SK-N-SH (cell line): ENCODE data around the gene PELI1. TPM values are rescaled to one million over a fixed set of nuclear protein-coding genes. Genes with fewer than 3 reads are reported as not detected.
A peak's percentile ranks its signal among the peaks of the same experiment; 100 is the strongest.

Experiments
- CHD2 ChIP-seq: fragments of 150-350 bp; IDR thresholded peaks from 2 replicates; pipeline ENCODE4 v1.6.1; 2018; ENCODE audit warnings: low read length; ENCODE audit not compliant: partially characterized antibody
- CTCF ChIP-seq: fragments of 200-600 bp; sonication (generic); IDR thresholded peaks from 2 replicates; pipeline ENCODE4 v1.6.1; 2017; ENCODE audit warnings: antibody characterized with exemption, mild to moderate bottlenecking, moderate library complexity
- EP300 ChIP-seq, 2 experiments: IDR thresholded peaks; 2 replicates each; pipeline versions ENCODE4 v1.4.0 to v1.6.1; 2012; ENCODE audit warnings: borderline replicate concordance in 1 of 2, low read depth in 1 of 2, low read length in 1 of 2
- FOSL2 ChIP-seq: IDR thresholded peaks from 2 replicates; pipeline ENCODE4 v1.4.0; 2012; ENCODE audit warnings: low read depth, mild to moderate bottlenecking, moderate library complexity, borderline replicate concordance
- JUND ChIP-seq: IDR thresholded peaks from 2 replicates; pipeline ENCODE4 v1.4.0; 2012
- MXI1 ChIP-seq: IDR thresholded peaks from 2 replicates; pipeline ENCODE4 v1.6.1; 2012; ENCODE audit warnings: mild to moderate bottlenecking, low read depth, low read length, improper control_type of control experiment
- NFIC ChIP-seq: IDR thresholded peaks from 2 replicates; pipeline ENCODE4 v1.4.0; 2012; ENCODE audit warnings: borderline replicate concordance
- NRF1 ChIP-seq: IDR thresholded peaks from 2 replicates; pipeline ENCODE4 v1.6.1; 2012; ENCODE audit warnings: low read depth, mild to moderate bottlenecking, low read length
- RAD21 ChIP-seq: IDR thresholded peaks from 2 replicates; pipeline ENCODE4 v1.6.1; 2012; ENCODE audit warnings: mild to moderate bottlenecking, low read length
- RCOR1 ChIP-seq: fragments of 150-350 bp; IDR thresholded peaks from 2 replicates; pipeline ENCODE4 v1.6.1; 2017; ENCODE audit warnings: antibody characterized with exemption, low read length
- RXRA ChIP-seq: IDR thresholded peaks from 2 replicates; pipeline ENCODE4 v1.4.0; 2012; ENCODE audit warnings: low read depth, mild to moderate bottlenecking, borderline replicate concordance
- YY1 ChIP-seq: IDR thresholded peaks from 2 replicates; pipeline ENCODE4 v1.4.0; 2012; ENCODE audit warnings: low read depth, mild to moderate bottlenecking
- ZBTB33 ChIP-seq: IDR thresholded peaks from 2 replicates; pipeline ENCODE4 v1.4.0; 2012; ENCODE audit warnings: low read depth, borderline replicate concordance
- polyA plus RNA-seq, 3 experiments: library from polyadenylated mRNA; depleted of rRNA; stranded (reverse); fragments of >200 nt; gene quantifications; 2 replicates each; pipeline ENCODE4 v1.2.3, GENCODE V29; 2012
- TF ChIP-seq, protein P1 (sequence below): IDR thresholded peaks from 2 replicates; pipeline ENCODE4 v1.4.0; 2012; ENCODE audit warnings: low read depth, borderline replicate concordance
- TF ChIP-seq, protein P2 (sequence below): IDR thresholded peaks from 2 replicates; pipeline ENCODE4 v1.4.0; 2012; ENCODE audit warnings: low read depth

Gene PELI1
- polyA plus RNA-seq, 1 of the 3 experiments (the other 2 are of a cell fraction) = 4.2 TPM

GRCh38 chr2:64052463-64053241 is 91.6 kb downstream of the PELI1 start (continued):
- TF ChIP-seq, protein P1, sequence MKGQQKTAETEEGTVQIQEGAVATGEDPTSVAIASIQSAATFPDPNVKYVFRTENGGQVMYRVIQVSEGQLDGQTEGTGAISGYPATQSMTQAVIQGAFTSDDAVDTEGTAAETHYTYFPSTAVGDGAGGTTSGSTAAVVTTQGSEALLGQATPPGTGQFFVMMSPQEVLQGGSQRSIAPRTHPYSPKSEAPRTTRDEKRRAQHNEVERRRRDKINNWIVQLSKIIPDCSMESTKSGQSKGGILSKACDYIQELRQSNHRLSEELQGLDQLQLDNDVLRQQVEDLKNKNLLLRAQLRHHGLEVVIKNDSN = no peak
- TF ChIP-seq MXI1 (no peak), CTCF (no peak), RCOR1 (0 out of 2 replicates have a peak, but pooled peaks have one; percentile 18), ZBTB33 (no peak), YY1 (no peak), NFIC (peak; percentile 20; the same call in 1 of the 2 replicates), NRF1 (no peak), JUND (no peak), RXRA (no peak), EP300 (IDR thresholded peaks at IDR 0.05; ENCODE audit: borderline replicate concordance in 1 of 2, low read depth in 1 of 2, low read length in 1 of 2) (peak in 1 of 2 experiments; percentile 72; a peak in 2 of 4 replicates), CHD2 (peak; percentile 20), FOSL2 (no peak), RAD21 (no peak)
- TF ChIP-seq, protein P2, sequence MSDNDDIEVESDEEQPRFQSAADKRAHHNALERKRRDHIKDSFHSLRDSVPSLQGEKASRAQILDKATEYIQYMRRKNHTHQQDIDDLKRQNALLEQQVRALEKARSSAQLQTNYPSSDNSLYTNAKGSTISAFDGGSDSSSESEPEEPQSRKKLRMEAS = no peak
